T-helper 17 cell (primary cell): Measurements from ENCODE around the gene CCSER1. TPM values are rescaled to one million over a fixed set of nuclear protein-coding genes. Genes with fewer than 3 reads are reported as not detected.
"Not testable (repeated sequence)": the region's sequence is repeated elsewhere in the genome, so short reads cannot be mapped to it uniquely, and the experiment has no call there.

Experiments used
- ATAC-seq: fragments of 150-1000 bp; cut with Tn5 transposase; 2 replicates; pipeline ENCODE4 v1.10.0; 2021; ENCODE audit warnings: mild to moderate bottlenecking, moderate library complexity
- DNase-seq, 3 donors: peaks; one replicate each; pipeline versions ENCODE4 v3.0.0 to v3.0.0-alpha.2; 2020 to 2021
- H3K9me3 ChIP-seq: one replicate; pipeline ENCODE4 v1.7.0; 2013; ENCODE audit warnings: low read length, mild to moderate bottlenecking; ENCODE audit not compliant: control insufficient read depth, poor library complexity, severe bottlenecking
- H3K27ac Mint-ChIP-seq: one replicate; pipeline ENCODE4 v1.8.0; 2022; ENCODE audit warnings: mild to moderate bottlenecking, moderate library complexity, mixed read lengths
- H3K27me3 Mint-ChIP-seq: one replicate; pipeline ENCODE4 v1.8.0; 2022; ENCODE audit warnings: mixed read lengths
- H3K36me3 Mint-ChIP-seq: one replicate; pipeline ENCODE4 v1.8.0; 2022; ENCODE audit warnings: low read depth, mixed read lengths
- H3K4me1 Mint-ChIP-seq: one replicate; pipeline ENCODE4 v1.8.0; 2022; ENCODE audit warnings: mild to moderate bottlenecking, mixed read lengths
- H3K4me3 Mint-ChIP-seq: one replicate; pipeline ENCODE4 v1.8.0; 2022; ENCODE audit warnings: mild to moderate bottlenecking, moderate library complexity, mixed read lengths
- total RNA-seq, 4 donors: library from RNA in 2 of 4; stranded (reverse) in 2 of 4; gene quantifications; one replicate each; pipeline ENCODE4 v1.2.3 and lab custom pipeline; 2022 to 2026

Gene CCSER1
- total RNA-seq, 2 donors from 2014 or later = 1.7 to 3.0 TPM

DNA sequence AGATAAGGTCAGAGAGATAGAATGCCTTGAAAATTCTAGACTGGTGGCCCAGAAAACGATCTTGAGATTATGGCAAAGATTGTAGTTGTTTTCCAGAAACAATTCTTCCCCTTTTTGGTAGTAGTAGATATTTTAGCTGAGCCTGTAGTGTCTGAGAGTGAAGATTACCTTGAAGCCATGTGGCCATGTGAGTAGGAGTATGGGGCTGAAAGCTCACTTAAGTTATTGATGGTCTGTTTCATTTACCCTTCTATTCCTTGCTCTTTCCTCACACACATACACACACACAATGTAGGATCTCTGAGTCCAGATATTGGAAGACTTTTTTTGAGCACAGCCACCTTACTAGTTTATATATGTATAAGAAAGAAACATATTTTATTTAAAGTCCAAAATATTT is 1234.9 kb downstream of the CCSER1 start:
- Mint-ChIP-seq H3K27ac (no peak overlapping the region), H3K4me3 (no peak overlapping the region), H3K4me1 (no peaks in the 10 kb centered on the region), H3K36me3 (no peaks in the 10 kb centered on the region), H3K27me3 (no peaks in the 10 kb centered on the region)
- ATAC-seq (no peak), DNase-seq (no peak)
- H3K9me3 ChIP-seq = peaks cover 4% of the 10 kb centered on the region

DNA sequence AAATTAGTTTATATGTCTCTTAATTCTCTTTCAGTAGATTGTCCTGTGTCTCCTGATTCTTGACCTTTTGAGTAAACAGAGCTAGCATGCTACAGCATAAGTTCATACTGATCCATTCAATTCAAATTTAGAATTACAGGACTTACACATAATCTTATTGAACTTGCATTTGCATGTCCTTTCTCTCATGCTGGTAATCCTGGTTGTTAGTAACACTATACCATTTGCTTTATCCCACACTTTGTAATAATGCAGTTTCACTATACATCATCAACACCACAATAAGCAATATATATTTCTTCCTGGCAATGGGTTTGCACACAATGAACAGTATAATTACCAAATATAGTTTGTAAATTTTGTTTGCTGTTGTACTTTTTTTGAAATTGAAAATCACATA is 1239.4 kb downstream of the CCSER1 start:
- Mint-ChIP-seq H3K27me3 (no peaks in the 10 kb centered on the region), H3K36me3 (no peaks in the 10 kb centered on the region), H3K4me3 (no peak overlapping the region), H3K27ac (no peak overlapping the region), H3K4me1 (no peaks in the 10 kb centered on the region)
- peaks cover 4% of the 10 kb centered on the region for H3K9me3 ChIP-seq
- ATAC-seq (no peak), DNase-seq (no peak)

DNA sequence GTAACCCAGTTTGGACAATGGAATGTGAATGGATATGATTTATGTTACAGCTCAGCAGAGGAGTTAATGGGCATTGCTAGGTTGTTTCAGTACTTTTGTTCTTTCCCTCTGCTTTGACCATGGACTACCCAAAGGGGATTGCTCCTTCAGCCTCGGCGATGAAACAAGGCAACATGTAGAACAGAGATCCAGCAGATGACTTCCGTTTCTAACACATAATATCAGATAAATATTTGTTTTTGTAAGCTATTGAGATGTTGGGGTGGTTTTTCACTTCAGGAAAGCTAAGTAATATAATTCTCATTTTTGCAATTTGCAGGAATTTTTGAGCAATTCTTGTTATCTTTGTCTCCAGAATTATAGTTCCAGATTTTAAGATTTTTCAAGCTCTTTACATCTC is 1241.9 kb downstream of the CCSER1 start:
- Mint-ChIP-seq H3K27ac (no peak overlapping the region), H3K36me3 (no peaks in the 10 kb centered on the region), H3K4me1 (no peaks in the 10 kb centered on the region), H3K27me3 (no peaks in the 10 kb centered on the region), H3K4me3 (no peak overlapping the region)
- ATAC-seq (no peak), DNase-seq (no peak)
- peaks cover 4% of the 10 kb centered on the region for H3K9me3 ChIP-seq

GRCh38 chr4:91373546-91373945 is 1246.4 kb downstream of the CCSER1 start:
- ATAC-seq = no peak
- no peaks in the 10 kb centered on the region for H3K36me3 Mint-ChIP-seq
- no peak overlapping the region for H3K27ac Mint-ChIP-seq
- no peaks in the 10 kb centered on the region for H3K27me3 Mint-ChIP-seq
- no peaks in the 10 kb centered on the region for H3K9me3 ChIP-seq
- DNase-seq = no peak
- H3K4me1 Mint-ChIP-seq = no peaks in the 10 kb centered on the region
- no peak overlapping the region for H3K4me3 Mint-ChIP-seq

- not testable (repeated sequence) for H3K27me3 Mint-ChIP-seq, H3K9me3 ChIP-seq, H3K4me1 Mint-ChIP-seq, ATAC-seq, H3K27ac Mint-ChIP-seq, H3K36me3 Mint-ChIP-seq, DNase-seq, H3K4me3 Mint-ChIP-seq
Measured at GRCh38 chr4:91405431-91405830, 1278.2 kb downstream of the CCSER1 start.

GRCh38 chr4:91422011-91422410 is 1294.8 kb downstream of the CCSER1 start:
- DNase-seq (no peak), ATAC-seq (no peak)
- H3K4me3 Mint-ChIP-seq = no peak overlapping the region
- H3K27ac Mint-ChIP-seq = no peak overlapping the region
- no peaks in the 10 kb centered on the region for H3K27me3 Mint-ChIP-seq
- H3K9me3 ChIP-seq = no peaks in the 10 kb centered on the region
- H3K4me1 Mint-ChIP-seq = no peaks in the 10 kb centered on the region
- H3K36me3 Mint-ChIP-seq = no peaks in the 10 kb centered on the region

GRCh38 chr4:91426725-91427124 is 1299.5 kb downstream of the CCSER1 start:
- H3K9me3 ChIP-seq = no peaks in the 10 kb centered on the region
- Mint-ChIP-seq H3K4me1 (no peaks in the 10 kb centered on the region), H3K27ac (no peak overlapping the region), H3K36me3 (no peaks in the 10 kb centered on the region), H3K27me3 (no peaks in the 10 kb centered on the region), H3K4me3 (no peak overlapping the region)
- ATAC-seq (no peak), DNase-seq (no peak)

- no peaks in the 10 kb centered on the region for H3K9me3 ChIP-seq
- H3K4me1 Mint-ChIP-seq = no peaks in the 10 kb centered on the region
- H3K36me3 Mint-ChIP-seq = no peaks in the 10 kb centered on the region
- no peak for DNase-seq
- no peak for ATAC-seq
- no peak overlapping the region for H3K4me3 Mint-ChIP-seq
- H3K27ac Mint-ChIP-seq = no peak overlapping the region
- H3K27me3 Mint-ChIP-seq = no peaks in the 10 kb centered on the region
Measured at GRCh38 chr4:91427171-91427570, 1300.0 kb downstream of the CCSER1 start.

GRCh38 chr4:91434631-91435030 is 1307.4 kb downstream of the CCSER1 start:
- Mint-ChIP-seq H3K4me1 (no peaks in the 10 kb centered on the region), H3K27ac (no peak overlapping the region), H3K27me3 (no peaks in the 10 kb centered on the region), H3K4me3 (no peak overlapping the region), H3K36me3 (no peaks in the 10 kb centered on the region)
- DNase-seq (no peak), ATAC-seq (no peak)
- no peaks in the 10 kb centered on the region for H3K9me3 ChIP-seq

DNA sequence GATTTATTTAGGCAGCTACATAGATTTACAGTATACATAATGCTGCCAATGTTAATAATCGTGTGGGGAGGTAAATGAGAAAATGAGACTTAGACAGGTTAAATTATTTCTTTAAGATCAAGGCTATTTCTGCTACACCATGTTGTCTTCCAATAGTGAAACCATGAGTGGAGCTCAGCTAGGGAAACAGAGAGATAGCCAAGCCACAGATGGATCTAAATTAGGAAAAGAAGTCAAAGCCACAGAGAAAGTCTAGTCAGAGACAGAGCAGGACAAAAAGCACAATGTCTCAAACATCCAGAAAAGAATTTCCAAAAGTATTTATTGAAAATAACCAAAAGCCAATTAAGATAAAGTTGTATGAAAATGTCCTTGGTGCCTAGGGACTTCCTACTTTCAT is 1309.4 kb downstream of the CCSER1 start:
- Mint-ChIP-seq H3K36me3 (no peaks in the 10 kb centered on the region), H3K4me3 (no peak overlapping the region), H3K27me3 (no peaks in the 10 kb centered on the region), H3K27ac (no peak overlapping the region), H3K4me1 (no peaks in the 10 kb centered on the region)
- DNase-seq = no peak
- no peaks in the 10 kb centered on the region for H3K9me3 ChIP-seq
- no peak for ATAC-seq

DNA sequence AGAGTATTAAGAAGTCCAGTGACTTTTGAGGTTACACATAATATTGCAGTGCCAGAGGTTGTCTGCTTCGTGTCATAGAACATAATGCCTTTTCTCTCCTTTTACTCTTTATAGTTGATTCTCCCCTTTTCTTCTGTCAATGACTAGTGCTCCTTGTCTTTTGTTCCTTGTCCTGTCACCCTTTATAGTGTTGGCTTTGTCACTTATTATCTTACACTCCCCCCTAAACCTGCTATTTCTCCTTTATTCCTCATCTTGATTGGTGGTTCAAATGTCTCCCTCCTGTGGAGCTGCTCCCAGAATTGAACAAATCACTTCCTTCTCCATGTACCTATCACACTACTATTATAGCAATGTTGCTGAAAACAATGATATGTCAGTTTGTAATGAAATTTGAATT is 1320.0 kb downstream of the CCSER1 start:
- Mint-ChIP-seq H3K4me1 (no peaks in the 10 kb centered on the region), H3K27ac (no peak overlapping the region), H3K36me3 (no peaks in the 10 kb centered on the region), H3K27me3 (no peaks in the 10 kb centered on the region), H3K4me3 (no peak overlapping the region)
- no peaks in the 10 kb centered on the region for H3K9me3 ChIP-seq
- no peak for DNase-seq
- ATAC-seq = no peak

DNA sequence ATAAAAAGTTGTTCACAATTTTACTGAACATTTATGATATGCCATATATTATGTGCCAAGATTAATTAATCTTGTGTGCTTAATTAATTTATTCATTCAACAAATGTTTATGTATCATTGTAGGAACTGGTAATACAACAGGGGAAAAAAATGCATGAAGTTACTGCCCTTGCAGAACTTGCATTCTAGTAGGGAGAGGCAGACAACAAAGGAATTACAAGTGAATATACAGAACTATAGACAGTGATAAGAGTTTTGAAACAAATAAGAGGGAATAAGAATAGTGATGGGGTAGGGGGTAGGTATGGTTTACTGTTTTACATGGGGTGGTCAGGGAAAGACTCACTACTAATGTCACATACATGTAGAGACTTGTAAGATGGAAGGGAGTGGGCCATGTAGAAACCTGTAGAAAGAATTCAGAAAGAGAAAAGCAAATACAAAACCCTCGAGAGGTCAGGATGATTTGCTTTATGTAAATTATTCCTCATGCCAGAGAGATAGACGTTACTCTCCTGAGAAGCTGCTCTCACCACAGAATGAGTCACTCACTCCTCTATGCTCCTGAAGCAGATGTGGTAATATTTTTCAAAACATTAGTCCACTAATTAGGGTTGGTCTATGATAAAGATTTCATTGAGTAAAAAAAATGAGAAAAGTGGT is 1321.6 kb downstream of the CCSER1 start:
- Mint-ChIP-seq H3K27ac (no peak overlapping the region), H3K36me3 (no peaks in the 10 kb centered on the region), H3K4me3 (no peak overlapping the region), H3K4me1 (no peaks in the 10 kb centered on the region), H3K27me3 (no peaks in the 10 kb centered on the region)
- no peaks in the 10 kb centered on the region for H3K9me3 ChIP-seq
- DNase-seq (no peak), ATAC-seq (no peak)

- no peak overlapping the region for H3K4me3 Mint-ChIP-seq
- no peak for ATAC-seq
- H3K27ac Mint-ChIP-seq = no peak overlapping the region
- no peak for DNase-seq
- no peaks in the 10 kb centered on the region for H3K36me3 Mint-ChIP-seq
- H3K4me1 Mint-ChIP-seq = no peaks in the 10 kb centered on the region
- H3K9me3 ChIP-seq = no peaks in the 10 kb centered on the region
- H3K27me3 Mint-ChIP-seq = no peaks in the 10 kb centered on the region
Measured at GRCh38 chr4:91454111-91454510, 1326.9 kb downstream of the CCSER1 start.

- not testable (repeated sequence) for H3K4me3 Mint-ChIP-seq, DNase-seq, H3K9me3 ChIP-seq, H3K36me3 Mint-ChIP-seq, H3K27ac Mint-ChIP-seq, H3K4me1 Mint-ChIP-seq, H3K27me3 Mint-ChIP-seq, ATAC-seq
Measured at GRCh38 chr4:91462566-91462965, 1335.4 kb downstream of the CCSER1 start.
